Upper lobe of right lung (tissue), 1 donor: Measurements from ENCODE around the gene TSKU. TPM values are rescaled to one million over a fixed set of nuclear protein-coding genes. Genes with fewer than 3 reads are reported as not detected.
A peak's percentile ranks its signal among the peaks of the same experiment; 100 is the strongest.
"Not testable (repeated sequence)": the region's sequence is repeated elsewhere in the genome, so short reads cannot be mapped to it uniquely, and the experiment has no call there.

Source experiments
- ATAC-seq: fragments of 200-7000 bp; cut with Tn5 transposase; one replicate; pipeline ENCODE4 v1.9.1; 2020; ENCODE audit warnings: mild to moderate bottlenecking, moderate library complexity
- DNase-seq: peaks from one replicate; pipeline ENCODE4 v3.0.0-alpha.2; 2020
- H3K27ac ChIP-seq: fragments of 200-600 bp; one replicate; pipeline ENCODE4 v1.8.0; 2022
- H3K27me3 ChIP-seq: fragments of 200-600 bp; one replicate; pipeline ENCODE4 v1.8.0; 2022; ENCODE audit warnings: mild to moderate bottlenecking
- H3K36me3 ChIP-seq: fragments of 200-600 bp; one replicate; pipeline ENCODE4 v1.8.0; 2022
- H3K4me1 ChIP-seq: fragments of 200-600 bp; one replicate; pipeline ENCODE4 v1.8.0; 2022
- H3K4me3 ChIP-seq: fragments of 200-600 bp; one replicate; pipeline ENCODE4 v1.8.0; 2022; ENCODE audit warnings: mild to moderate bottlenecking
- H3K9me3 ChIP-seq: fragments of 200-600 bp; one replicate; pipeline ENCODE4 v1.8.0; 2022
- intact Hi-C: fragments of 100-400 bp; cut with DNase I; formaldehyde crosslinking; loops from one replicate; pipeline ENCODE4 v1.11.0; 2022
- total RNA-seq: library from RNA; stranded (reverse); fragmentation: NEBNext Ultra II Directional; extraction: Animal tissue kit (Norgen Biotek cat#: 25700); gene quantifications from one replicate; pipeline ENCODE4 v1.2.1, GENCODE V29; 2021
- TF ChIP-seq, protein P1 (sequence below): fragments of 200-600 bp; IDR thresholded peaks from one replicate; pipeline ENCODE4 v1.8.0; 2022; ENCODE audit warnings: antibody characterized with exemption
- donor health status: DM: no; HTN: yes; CAD: no; lungs with severe emphysema.

The TSKU gene
- total RNA-seq, 1 donor from 2014 or later = 18.1 TPM

DNA sequence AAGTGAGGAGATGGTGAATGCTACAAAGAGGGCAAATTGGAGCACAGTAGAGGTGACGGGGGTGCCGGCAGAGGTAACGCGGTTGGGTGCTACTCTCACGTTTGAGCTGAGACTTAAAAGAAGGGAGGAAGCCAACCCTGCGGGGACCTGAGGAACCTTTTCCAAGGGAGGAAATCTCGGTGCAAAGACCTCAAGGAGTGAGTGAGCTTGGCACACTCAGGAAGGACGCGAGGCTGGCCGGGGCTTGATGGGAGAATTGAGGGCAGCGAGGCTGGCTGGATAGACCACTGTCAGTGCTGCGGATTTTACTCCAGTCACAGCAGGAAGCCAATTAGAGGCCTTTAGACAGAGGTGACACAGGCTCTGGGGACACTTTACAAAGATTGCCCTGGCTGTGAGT, 25.0 kb downstream of the TSKU start:
- no peaks in the 10 kb centered on the region for H3K27me3 ChIP-seq
- intact Hi-C loops = loop anchor here (10.0 kb wide), 2 partner anchors 107 to 227 kb away; partner anchors contain the start of gene B3GNT6
- DNase-seq = no peak
- H3K27ac ChIP-seq = no peak overlapping the region
- TF ChIP-seq, protein P1, sequence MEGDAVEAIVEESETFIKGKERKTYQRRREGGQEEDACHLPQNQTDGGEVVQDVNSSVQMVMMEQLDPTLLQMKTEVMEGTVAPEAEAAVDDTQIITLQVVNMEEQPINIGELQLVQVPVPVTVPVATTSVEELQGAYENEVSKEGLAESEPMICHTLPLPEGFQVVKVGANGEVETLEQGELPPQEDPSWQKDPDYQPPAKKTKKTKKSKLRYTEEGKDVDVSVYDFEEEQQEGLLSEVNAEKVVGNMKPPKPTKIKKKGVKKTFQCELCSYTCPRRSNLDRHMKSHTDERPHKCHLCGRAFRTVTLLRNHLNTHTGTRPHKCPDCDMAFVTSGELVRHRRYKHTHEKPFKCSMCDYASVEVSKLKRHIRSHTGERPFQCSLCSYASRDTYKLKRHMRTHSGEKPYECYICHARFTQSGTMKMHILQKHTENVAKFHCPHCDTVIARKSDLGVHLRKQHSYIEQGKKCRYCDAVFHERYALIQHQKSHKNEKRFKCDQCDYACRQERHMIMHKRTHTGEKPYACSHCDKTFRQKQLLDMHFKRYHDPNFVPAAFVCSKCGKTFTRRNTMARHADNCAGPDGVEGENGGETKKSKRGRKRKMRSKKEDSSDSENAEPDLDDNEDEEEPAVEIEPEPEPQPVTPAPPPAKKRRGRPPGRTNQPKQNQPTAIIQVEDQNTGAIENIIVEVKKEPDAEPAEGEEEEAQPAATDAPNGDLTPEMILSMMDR = no peak
- H3K36me3 ChIP-seq = no peaks in the 10 kb centered on the region
- peaks cover 14% of the 10 kb centered on the region for H3K4me1 ChIP-seq
- H3K9me3 ChIP-seq = no peaks in the 10 kb centered on the region
- no peak overlapping the region for H3K4me3 ChIP-seq
- no peak for ATAC-seq

DNA sequence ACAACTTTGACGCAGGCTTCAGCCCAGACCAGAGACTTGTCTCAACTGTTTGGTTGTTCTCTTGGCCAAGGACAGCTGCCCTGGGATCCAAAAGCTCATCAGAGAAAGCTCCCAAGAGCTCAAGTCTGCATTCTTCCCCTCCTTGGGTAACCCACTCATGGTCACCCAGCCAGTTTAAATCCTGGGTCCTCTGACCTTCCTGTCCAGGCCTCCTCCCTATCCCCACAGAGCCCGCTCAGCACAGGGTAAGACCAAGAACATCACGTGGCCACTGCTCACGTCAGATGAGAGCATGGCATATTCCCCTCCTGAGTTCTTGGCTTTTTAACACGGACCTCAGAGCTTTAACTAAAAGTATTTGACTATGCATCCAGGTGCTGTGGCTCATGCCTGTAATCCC, 25.8 kb downstream of the TSKU start:
- no peak for DNase-seq
- no peak overlapping the region for H3K4me3 ChIP-seq
- H3K9me3 ChIP-seq = no peaks in the 10 kb centered on the region
- H3K27me3 ChIP-seq = no peaks in the 10 kb centered on the region
- H3K36me3 ChIP-seq = no peaks in the 10 kb centered on the region
- H3K27ac ChIP-seq = no peak overlapping the region
- H3K4me1 ChIP-seq = peaks cover 9% of the 10 kb centered on the region
- TF ChIP-seq, protein P1 = no peak
- no peak for ATAC-seq
- intact Hi-C loops = loop anchor here (10.0 kb wide), 2 partner anchors 106 to 226 kb away; partner anchors contain the start of gene B3GNT6

DNA sequence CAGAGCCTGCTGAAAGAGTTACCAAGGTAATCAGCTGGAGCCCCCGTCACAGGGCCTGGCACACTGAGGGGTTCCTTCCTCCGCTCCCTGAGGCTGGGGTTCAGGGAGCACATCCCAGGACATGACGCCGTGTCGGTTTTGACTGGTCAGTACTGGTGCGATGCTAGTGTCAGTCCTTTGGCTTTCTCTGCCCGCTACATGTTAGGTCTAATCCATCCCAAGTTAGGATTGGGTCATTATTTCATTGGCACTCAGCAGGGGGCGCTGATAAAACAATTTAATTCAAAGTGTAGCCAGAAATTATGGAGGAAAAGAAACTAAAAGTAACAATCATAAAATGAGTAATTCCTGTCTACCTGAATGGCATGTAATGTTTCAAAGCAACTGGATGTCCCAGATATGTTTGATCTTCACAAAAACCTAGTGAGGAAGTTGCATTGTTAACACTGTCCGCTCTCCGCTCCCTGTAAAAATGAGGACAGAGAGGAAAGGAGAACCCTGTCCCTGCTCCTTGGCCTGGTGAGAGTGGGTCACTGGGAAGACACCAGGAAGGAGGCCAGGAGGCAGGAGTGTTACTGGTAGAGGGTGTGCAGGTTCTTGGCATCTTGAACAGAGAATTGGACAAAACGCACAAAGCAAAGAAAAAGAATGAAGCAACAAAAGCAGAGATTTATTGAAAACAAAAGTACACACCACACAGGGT, 27.1 kb downstream of the TSKU start:
- Histone ChIP-seq H3K9me3 (no peaks in the 10 kb centered on the region), H3K4me3 (peak overlapping the region; percentile 16), H3K4me1 (peaks cover 5% of the 10 kb centered on the region), H3K27me3 (no peaks in the 10 kb centered on the region), H3K36me3 (no peaks in the 10 kb centered on the region), H3K27ac (peak overlapping the region; percentile 63)
- DNase-seq (no peak), ATAC-seq (peak; percentile 65)
- TF ChIP-seq, protein P1 = peak; percentile 67
- intact Hi-C loops = loop anchor here (10.0 kb wide), 1 partner anchor 54 kb away; the partner anchor contains the start of gene ACER3

DNA sequence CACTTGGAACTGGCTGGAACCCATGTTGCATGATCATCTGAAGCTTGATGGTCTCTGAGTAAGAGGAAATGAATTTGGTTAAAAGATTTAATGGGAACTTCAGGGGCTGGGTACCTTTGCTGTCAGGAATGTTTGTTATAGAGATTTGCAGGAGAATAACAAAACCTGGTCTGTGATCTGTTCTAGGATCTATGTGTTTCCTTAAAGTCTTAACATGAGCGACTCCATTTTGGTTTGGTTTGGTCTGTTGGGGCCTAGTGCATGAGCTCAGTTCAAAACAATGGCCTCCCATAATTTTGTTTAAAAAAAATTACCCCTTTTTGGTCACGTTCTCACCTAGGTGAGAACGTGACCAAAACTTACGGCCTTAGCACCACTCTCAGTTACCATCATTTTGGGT, 28.1 kb downstream of the TSKU start:
- H3K27me3 ChIP-seq = no peaks in the 10 kb centered on the region
- ATAC-seq (no peak), DNase-seq (no peak)
- TF ChIP-seq, protein P1 = no peak
- no peak overlapping the region for H3K27ac ChIP-seq
- peaks cover 5% of the 10 kb centered on the region for H3K4me1 ChIP-seq
- no peak overlapping the region for H3K4me3 ChIP-seq
- no peaks in the 10 kb centered on the region for H3K36me3 ChIP-seq
- intact Hi-C loops = loop anchor here (10.0 kb wide), 1 partner anchor 54 kb away; the partner anchor contains the start of gene ACER3
- no peaks in the 10 kb centered on the region for H3K9me3 ChIP-seq

DNA sequence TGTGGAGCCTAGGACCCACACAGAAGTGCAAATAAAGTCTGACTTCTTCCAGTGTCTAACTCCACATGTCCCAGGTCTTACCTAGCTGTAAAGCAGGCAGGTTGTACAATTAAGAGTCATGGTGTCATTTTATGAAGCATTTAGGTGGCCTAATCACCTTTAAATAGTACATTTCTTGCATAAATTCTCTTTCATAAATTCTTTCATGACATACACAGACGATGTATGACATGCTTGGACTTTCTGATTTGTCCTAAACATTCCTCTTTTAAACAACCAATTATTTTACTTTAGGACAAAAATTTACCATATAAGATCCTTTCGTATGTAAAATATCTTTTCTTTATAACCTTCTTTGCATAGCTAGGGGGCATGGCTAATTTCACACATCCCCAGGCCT, 31.3 kb downstream of the TSKU start:
- Histone ChIP-seq H3K4me3 (no peak overlapping the region), H3K27ac (no peak overlapping the region), H3K9me3 (no peaks in the 10 kb centered on the region), H3K4me1 (no peaks in the 10 kb centered on the region), H3K27me3 (no peaks in the 10 kb centered on the region), H3K36me3 (no peaks in the 10 kb centered on the region)
- intact Hi-C loops = loop anchor here (10.0 kb wide), 1 partner anchor 50 kb away; the partner anchor contains the start of gene ACER3
- ATAC-seq (no peak), DNase-seq (no peak)
- TF ChIP-seq, protein P1 = no peak

DNA sequence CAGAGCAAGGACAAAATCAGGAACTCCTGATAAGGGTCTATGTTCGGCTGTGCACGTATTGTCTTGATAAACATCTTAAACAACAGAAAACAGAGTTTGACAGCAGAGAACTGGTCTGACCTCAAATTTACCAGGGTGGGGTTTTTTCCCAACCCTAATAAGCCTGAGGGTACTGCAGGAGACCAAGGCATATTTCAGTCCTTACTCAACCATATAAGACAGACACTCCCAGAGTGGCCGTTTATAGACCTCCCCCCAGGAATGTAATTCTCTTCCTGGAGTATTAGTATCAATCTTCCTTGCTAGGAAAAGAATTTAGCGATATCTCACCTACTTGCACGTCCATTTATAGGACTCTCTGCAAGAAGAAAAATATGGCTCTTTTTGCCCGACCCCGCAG, 32.5 kb downstream of the TSKU start:
- H3K27ac ChIP-seq, DNase-seq, H3K36me3 ChIP-seq, H3K27me3 ChIP-seq, H3K4me1 ChIP-seq, ATAC-seq, H3K4me3 ChIP-seq, H3K9me3 ChIP-seq: not testable (repeated sequence)
- intact Hi-C loops = loop anchor here (10.0 kb wide), 1 partner anchor 49 kb away; the partner anchor contains the start of gene ACER3
